Measurements from ENCODE around the gene ID3.

DNA sequence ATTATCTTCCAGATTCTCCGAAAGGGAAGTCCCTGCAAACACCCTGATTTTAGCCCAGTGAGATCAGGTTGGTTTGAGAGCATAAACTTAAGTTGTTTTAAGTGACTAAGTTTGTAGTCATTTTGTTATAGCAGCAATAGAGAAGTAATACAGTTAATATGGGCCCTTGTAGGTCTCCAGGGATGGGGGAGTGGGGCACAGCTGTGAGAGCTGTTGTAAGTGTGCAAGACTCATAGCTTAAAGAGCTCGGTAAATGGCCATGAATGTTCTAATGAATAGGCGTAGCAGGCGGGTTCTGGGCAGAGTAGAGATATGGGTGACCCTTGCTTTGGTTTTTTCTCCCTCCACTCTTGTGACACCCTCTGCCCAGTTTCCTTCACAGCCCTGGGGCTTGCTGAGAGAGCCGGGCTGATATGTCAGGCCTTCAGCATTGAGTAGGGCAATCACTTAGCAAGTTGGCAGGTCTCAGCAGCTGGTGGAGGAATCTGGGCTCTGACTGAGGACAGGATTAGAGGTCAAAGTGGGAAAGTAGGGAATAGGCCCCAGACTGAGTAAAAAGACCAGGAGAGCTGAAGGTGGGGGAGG lies 16.0 kb upstream of the ID3 start:
- TF ChIP-seq, protein P1, sequence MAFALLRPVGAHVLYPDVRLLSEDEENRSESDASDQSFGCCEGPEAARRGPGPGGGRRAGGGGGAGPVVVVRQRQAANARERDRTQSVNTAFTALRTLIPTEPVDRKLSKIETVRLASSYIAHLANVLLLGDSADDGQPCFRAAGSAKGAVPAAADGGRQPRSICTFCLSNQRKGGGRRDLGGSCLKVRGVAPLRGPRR (CRISPR knock-in tag; IDR thresholded peaks at IDR 0.05), result no peak
- TF ChIP-seq FOXK2 (conservative IDR thresholded peaks at IDR 0.05 in 1 of 2, IDR thresholded peaks at IDR 0.05 in 1 of 2; ENCODE audit: low read depth in 2 of 2) (no peak), POLR2A (conservative IDR thresholded peaks at IDR 0.05) (no peak), ZNF140 (CRISPR knock-in tag; IDR thresholded peaks at IDR 0.05) (no peak), POLR2AphosphoS5 (IDR thresholded peaks at IDR 0.05; ENCODE audit: control insufficient read depth, insufficient read depth, low read depth, low read length) (no peak), CTBP1 (IDR thresholded peaks at IDR 0.05; ENCODE audit: borderline replicate concordance) (no peak), PTTG1 (tag; IDR thresholded peaks at IDR 0.05; ENCODE audit: low read depth) (no peak), PHB (CRISPR knock-in tag; IDR thresholded peaks at IDR 0.05) (no peak), STAG1 (CRISPR knock-in tag; IDR thresholded peaks at IDR 0.05; ENCODE audit: borderline replicate concordance) (no peak), MEIS2 (IDR thresholded peaks at IDR 0.05; ENCODE audit: partially characterized antibody) (no peak)
- TF ChIP-seq, protein P2, sequence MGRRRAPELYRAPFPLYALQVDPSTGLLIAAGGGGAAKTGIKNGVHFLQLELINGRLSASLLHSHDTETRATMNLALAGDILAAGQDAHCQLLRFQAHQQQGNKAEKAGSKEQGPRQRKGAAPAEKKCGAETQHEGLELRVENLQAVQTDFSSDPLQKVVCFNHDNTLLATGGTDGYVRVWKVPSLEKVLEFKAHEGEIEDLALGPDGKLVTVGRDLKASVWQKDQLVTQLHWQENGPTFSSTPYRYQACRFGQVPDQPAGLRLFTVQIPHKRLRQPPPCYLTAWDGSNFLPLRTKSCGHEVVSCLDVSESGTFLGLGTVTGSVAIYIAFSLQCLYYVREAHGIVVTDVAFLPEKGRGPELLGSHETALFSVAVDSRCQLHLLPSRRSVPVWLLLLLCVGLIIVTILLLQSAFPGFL (CRISPR knock-in tag; IDR thresholded peaks at IDR 0.05), result no peak
- TF ChIP-seq, protein P3, sequence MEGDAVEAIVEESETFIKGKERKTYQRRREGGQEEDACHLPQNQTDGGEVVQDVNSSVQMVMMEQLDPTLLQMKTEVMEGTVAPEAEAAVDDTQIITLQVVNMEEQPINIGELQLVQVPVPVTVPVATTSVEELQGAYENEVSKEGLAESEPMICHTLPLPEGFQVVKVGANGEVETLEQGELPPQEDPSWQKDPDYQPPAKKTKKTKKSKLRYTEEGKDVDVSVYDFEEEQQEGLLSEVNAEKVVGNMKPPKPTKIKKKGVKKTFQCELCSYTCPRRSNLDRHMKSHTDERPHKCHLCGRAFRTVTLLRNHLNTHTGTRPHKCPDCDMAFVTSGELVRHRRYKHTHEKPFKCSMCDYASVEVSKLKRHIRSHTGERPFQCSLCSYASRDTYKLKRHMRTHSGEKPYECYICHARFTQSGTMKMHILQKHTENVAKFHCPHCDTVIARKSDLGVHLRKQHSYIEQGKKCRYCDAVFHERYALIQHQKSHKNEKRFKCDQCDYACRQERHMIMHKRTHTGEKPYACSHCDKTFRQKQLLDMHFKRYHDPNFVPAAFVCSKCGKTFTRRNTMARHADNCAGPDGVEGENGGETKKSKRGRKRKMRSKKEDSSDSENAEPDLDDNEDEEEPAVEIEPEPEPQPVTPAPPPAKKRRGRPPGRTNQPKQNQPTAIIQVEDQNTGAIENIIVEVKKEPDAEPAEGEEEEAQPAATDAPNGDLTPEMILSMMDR (IDR thresholded peaks at IDR 0.05 in 2 of 3, conservative IDR thresholded peaks at IDR 0.05 in 1 of 3; ENCODE audit: insufficient read depth in 2 of 3, low read depth in 1 of 3, low read length in 3 of 3), result no peak
- TF ChIP-seq, protein P4, sequence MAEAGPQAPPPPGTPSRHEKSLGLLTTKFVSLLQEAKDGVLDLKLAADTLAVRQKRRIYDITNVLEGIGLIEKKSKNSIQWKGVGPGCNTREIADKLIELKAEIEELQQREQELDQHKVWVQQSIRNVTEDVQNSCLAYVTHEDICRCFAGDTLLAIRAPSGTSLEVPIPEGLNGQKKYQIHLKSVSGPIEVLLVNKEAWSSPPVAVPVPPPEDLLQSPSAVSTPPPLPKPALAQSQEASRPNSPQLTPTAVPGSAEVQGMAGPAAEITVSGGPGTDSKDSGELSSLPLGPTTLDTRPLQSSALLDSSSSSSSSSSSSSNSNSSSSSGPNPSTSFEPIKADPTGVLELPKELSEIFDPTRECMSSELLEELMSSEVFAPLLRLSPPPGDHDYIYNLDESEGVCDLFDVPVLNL (CRISPR knock-in tag; IDR thresholded peaks at IDR 0.05; ENCODE audit: low read depth), result no peak
